GM12873 (cell line): ENCODE measurements around the gene CDH15.

ENCODE experiments used
- TF ChIP-seq, protein P1 (sequence below): IDR thresholded peaks from 2 replicates; pipeline ENCODE4 v1.5.1; 2012; ENCODE audit warnings: low read depth, mild to moderate bottlenecking, moderate library complexity, low read length, control low read depth; ENCODE audit not compliant: insufficient read depth; ENCODE audit errors: missing control alignments

Gene CDH15

GRCh38 chr16:89159850-89160354, 11.6 kb upstream of the CDH15 start:
- TF ChIP-seq, protein P1, sequence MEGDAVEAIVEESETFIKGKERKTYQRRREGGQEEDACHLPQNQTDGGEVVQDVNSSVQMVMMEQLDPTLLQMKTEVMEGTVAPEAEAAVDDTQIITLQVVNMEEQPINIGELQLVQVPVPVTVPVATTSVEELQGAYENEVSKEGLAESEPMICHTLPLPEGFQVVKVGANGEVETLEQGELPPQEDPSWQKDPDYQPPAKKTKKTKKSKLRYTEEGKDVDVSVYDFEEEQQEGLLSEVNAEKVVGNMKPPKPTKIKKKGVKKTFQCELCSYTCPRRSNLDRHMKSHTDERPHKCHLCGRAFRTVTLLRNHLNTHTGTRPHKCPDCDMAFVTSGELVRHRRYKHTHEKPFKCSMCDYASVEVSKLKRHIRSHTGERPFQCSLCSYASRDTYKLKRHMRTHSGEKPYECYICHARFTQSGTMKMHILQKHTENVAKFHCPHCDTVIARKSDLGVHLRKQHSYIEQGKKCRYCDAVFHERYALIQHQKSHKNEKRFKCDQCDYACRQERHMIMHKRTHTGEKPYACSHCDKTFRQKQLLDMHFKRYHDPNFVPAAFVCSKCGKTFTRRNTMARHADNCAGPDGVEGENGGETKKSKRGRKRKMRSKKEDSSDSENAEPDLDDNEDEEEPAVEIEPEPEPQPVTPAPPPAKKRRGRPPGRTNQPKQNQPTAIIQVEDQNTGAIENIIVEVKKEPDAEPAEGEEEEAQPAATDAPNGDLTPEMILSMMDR = no peak

DNA sequence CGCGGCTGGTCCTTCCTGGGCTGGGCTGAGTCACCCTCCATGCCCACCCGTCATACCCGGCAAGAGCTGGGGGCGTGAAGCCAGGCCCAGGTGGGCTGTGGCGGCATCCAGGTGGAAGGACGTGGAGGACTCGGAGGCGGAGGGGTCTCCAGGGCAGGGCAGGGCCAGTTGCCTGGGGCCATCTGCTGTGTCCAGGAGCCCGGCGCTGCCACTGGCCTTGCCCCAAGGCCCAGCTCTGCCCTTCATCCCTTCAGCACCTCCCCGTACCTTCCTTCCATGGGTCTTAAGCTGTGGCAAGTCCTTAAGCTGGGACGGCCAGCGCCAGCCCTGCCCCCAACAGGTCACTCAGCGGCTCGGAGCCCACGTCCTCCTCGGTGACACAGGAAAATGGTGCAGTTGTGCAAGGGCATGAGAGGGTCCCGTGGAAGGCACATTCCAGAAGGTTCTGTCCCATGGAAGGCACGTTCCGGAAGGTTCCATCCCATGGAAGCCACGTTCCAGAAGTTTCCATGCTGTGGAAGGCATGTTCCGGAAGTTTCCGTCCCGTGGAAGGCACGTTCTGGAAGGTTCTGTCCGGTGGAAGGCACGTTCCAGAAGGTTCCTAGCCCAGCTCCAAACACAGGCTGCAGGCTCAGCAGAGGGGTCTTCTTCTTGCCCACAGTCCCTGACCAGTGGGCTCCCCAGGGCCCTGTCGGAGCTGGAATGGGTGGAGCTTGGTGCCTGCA, 10.4 kb upstream of the CDH15 start:
- TF ChIP-seq, protein P1 = no peak

GRCh38 chr16:89161763-89162713, 9.5 kb upstream of the CDH15 start:
- TF ChIP-seq, protein P1 = no peak

DNA sequence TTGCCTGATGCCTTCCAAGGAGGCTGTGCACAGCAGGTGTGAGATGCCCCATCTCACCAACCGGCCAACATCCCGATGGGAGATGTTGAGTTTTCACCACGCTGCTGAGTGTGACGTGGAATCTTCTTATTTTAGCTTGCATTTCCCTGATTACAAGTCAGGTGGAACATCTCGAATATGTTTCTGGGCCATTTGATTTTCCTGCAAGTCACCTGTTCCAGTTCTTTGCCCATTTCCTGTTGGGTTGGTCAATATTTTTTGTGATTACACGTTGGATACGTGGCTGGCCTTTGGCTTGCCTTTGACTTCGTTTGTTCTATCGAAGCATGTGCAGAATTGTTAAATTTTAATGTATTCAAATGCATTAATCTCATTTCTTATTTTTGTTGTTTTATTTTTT, 8.3 kb upstream of the CDH15 start:
- TF ChIP-seq, protein P1 = no peak

- TF ChIP-seq, protein P1 = no peak
Observed at GRCh38 chr16:89164436-89164835, 7.1 kb upstream of the CDH15 start.

DNA sequence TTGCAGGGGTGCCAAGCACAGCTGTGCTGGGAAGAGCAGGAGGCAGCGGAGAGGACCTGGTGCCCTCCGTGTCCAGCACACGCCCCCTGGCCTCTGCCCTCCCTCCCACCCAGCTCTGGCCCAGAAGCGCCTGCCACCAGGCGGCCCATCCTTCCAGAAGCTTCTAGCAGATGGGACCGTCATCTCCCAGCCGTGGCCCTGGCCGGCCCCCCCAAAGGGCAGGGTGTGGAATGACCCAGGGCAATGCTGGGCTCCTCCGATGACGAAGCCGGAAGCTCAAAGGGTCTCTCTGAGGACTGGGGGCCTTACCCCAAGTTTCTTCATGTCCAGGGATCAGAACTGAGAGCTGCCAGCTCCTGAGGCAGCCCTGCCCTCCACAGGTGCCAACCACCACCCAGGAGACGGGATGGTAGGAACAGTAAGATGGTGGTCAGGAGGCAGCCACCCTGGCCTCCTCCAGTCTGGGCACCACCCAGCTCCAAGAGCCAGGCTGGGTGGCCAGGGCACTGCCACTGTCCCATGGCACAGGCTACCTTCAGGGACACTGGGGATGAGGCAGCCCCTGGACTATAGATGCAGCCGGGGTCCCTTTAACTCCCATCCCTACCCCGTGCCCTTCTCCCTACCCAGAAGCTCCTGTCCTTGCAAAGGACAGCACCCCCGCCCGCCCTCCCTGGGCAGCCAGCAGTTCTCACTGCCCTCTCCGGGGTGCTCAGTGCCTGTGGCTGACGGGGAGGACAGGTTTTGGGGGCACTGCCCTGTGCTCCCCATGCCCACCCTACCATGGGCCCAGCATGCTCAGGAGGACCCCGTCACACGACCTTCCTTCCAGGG, 6.5 kb upstream of the CDH15 start:
- TF ChIP-seq, protein P1 = no peak
